B cell (primary cell): ENCODE measurements around the gene SLC35D2. TPM values are rescaled to one million over a fixed set of nuclear protein-coding genes. Genes with fewer than 3 reads are reported as not detected.

Experiments
- ATAC-seq: fragments of 200-7000 bp; cut with Tn5 transposase; one replicate; pipeline ENCODE4 v1.10.0; 2021; ENCODE audit warnings: low read depth, mild to moderate bottlenecking, moderate number of reproducible peaks, moderate library complexity
- CTCF ChIA-PET: fragments of 350-600 bp; sonication (Branson Sonifier 250); formaldehyde crosslinking; loops from one replicate; lab custom pipeline; 2021; ENCODE audit warnings: antibody characterized with exemption, inconsistent platforms; lab: Charles Lee
- POLR2A ChIA-PET: fragments of 350-600 bp; sonication (Branson Sonifier 250); formaldehyde crosslinking; loops from one replicate; lab custom pipeline; 2021; ENCODE audit warnings: antibody characterized with exemption; lab: Charles Lee
- DNase-seq: peaks from one replicate; pipeline ENCODE4 v3.0.0; 2013
- H2AFZ ChIP-seq: 2 replicates; pipeline ENCODE4 v1.6.1; 2012; ENCODE audit warnings: mild to moderate bottlenecking, low read depth, low read length; ENCODE audit not compliant: insufficient read depth, poor library complexity, severe bottlenecking
- H3K27ac ChIP-seq, 2 donors: 1 replicate in 1 of 2; 2 replicates in 1 of 2; pipeline ENCODE4 v1.5.1; 2012 to 2013; ENCODE audit warnings: low read length in 2 of 2, mild to moderate bottlenecking in 2 of 2, moderate library complexity in 1 of 2
- H3K27me3 ChIP-seq, 4 experiments: fragments of 200-600 bp in 1 of 4; sonication (generic) in 1 of 4; replicated peaks in 1 of 4; 1 replicate in 2 of 4; 2 replicates in 2 of 4; pipeline versions ENCODE4 v1.6.1 to v1.7.0; 2013 to 2016; ENCODE audit warnings: low read length in 3 of 4, mild to moderate bottlenecking in 2 of 4, mixed read lengths in 1 of 4, moderate library complexity in 1 of 4; ENCODE audit not compliant: insufficient read depth in 4 of 4, control insufficient read depth in 3 of 4; ENCODE audit errors: control extremely low read depth in 1 of 4
- H3K36me3 ChIP-seq, 2 experiments: replicated peaks in 1 of 2; 1 replicate in 1 of 2; 2 replicates in 1 of 2; pipeline versions ENCODE4 v1.6.1 to v1.7.1; 2013; ENCODE audit warnings: low read length in 1 of 2; ENCODE audit not compliant: insufficient read depth in 2 of 2, control insufficient read depth in 1 of 2; ENCODE audit errors: control extremely low read depth in 1 of 2, extremely low read depth in 1 of 2
- H3K4me1 ChIP-seq, 2 donors: fragments of 200-600 bp in 1 of 2; sonication (generic) in 1 of 2; 1 replicate in 1 of 2; 2 replicates in 1 of 2; pipeline versions ENCODE4 v1.5.1 to v1.6.1; 2013 to 2017; ENCODE audit warnings: low read length in 2 of 2; ENCODE audit not compliant: control insufficient read depth in 2 of 2, insufficient read depth in 2 of 2
- H3K4me2 ChIP-seq: replicated peaks from 2 replicates; pipeline ENCODE3; 2012; ENCODE audit warnings: mild to moderate bottlenecking, low read depth, low read length; ENCODE audit not compliant: poor library complexity, severe bottlenecking
- H3K4me3 ChIP-seq, 5 experiments: fragments of 200-600 bp in 1 of 5; sonication (generic) in 1 of 5; 1 replicate in 3 of 5; 2 replicates in 2 of 5; pipeline versions ENCODE4 v1.5.1 to v1.7.0; 2011 to 2016; ENCODE audit warnings: low read length in 4 of 5, mild to moderate bottlenecking in 4 of 5, low read depth in 2 of 5, control low read depth in 1 of 5, moderate library complexity in 1 of 5; ENCODE audit not compliant: insufficient read depth in 1 of 5; ENCODE audit errors: control extremely low read depth in 1 of 5, extremely low read depth in 1 of 5
- H3K79me2 ChIP-seq: fragments of 200-600 bp; sonication (generic); one replicate; pipeline ENCODE4 v1.6.0; 2016; ENCODE audit warnings: low read length; ENCODE audit not compliant: control insufficient read depth, insufficient read depth
- H3K9ac ChIP-seq: fragments of 200-600 bp; sonication (generic); 2 replicates; pipeline ENCODE4 v1.6.1; 2017; ENCODE audit warnings: mild to moderate bottlenecking, low read length, moderate library complexity
- H3K9me3 ChIP-seq, 3 donors: one replicate each; pipeline versions ENCODE4 v1.6.1 to v1.7.1; 2013; ENCODE audit warnings: low read length in 2 of 3; ENCODE audit not compliant: control insufficient read depth in 2 of 3, insufficient read depth in 1 of 3; ENCODE audit errors: control extremely low read depth in 1 of 3
- H4K20me1 ChIP-seq: 2 replicates; pipeline ENCODE4 v1.6.0; 2012; ENCODE audit warnings: mild to moderate bottlenecking, low read length; ENCODE audit not compliant: insufficient read depth, control insufficient read depth, poor library complexity, severe bottlenecking
- H3K27ac Mint-ChIP-seq: one replicate; pipeline ENCODE4 v1.8.0; 2021; ENCODE audit warnings: mixed read lengths
- H3K27me3 Mint-ChIP-seq: one replicate; pipeline ENCODE4 v1.8.0; 2021; ENCODE audit warnings: mixed read lengths
- H3K4me1 Mint-ChIP-seq: one replicate; pipeline ENCODE4 v1.8.0; 2021; ENCODE audit warnings: mixed read lengths
- H3K4me3 Mint-ChIP-seq: one replicate; pipeline ENCODE4 v1.8.0; 2021; ENCODE audit warnings: mixed read lengths
- H3K9me3 Mint-ChIP-seq: one replicate; pipeline ENCODE4 v1.8.0; 2022; ENCODE audit warnings: mixed read lengths; ENCODE audit not compliant: insufficient read depth
- EZH2 ChIP-seq: IDR thresholded peaks from 2 replicates; pipeline ENCODE4 v1.6.1; 2012; ENCODE audit warnings: borderline replicate concordance, low read depth, mild to moderate bottlenecking, moderate library complexity, low read length; ENCODE audit not compliant: insufficient read depth, poor library complexity, severe bottlenecking
- WGBS: methylation state at CpG from one replicate; pipeline ENCODE4 v1.1.5; 2013; ENCODE audit warnings: missing lambda C conversion rate; ENCODE audit not compliant: insufficient coverage; 5-methylcytosine and 5-hydroxymethylcytosine counted together
- intact Hi-C: fragments of 100-400 bp; cut with micrococcal nuclease; formaldehyde crosslinking; loops from one replicate; pipeline ENCODE4 v1.10.0; 2022
- polyA plus RNA-seq: library from polyadenylated mRNA; depleted of rRNA; stranded (reverse); fragments of >200 nt; gene quantifications from 2 replicates; pipeline ENCODE4 v1.2.3, GENCODE V29; 2012
- total RNA-seq, 2 donors: library from RNA; stranded (reverse); fragments of 120-200 nt in 1 of 2; gene quantifications; 1 replicate in 1 of 2; 2 replicates in 1 of 2; pipeline versions ENCODE4 v1.2.3 to v1.2.4, GENCODE V29; 2013 to 2022
- TF ChIP-seq, protein P1 (sequence below): fragments of 200-600 bp; IDR thresholded peaks from one replicate; pipeline ENCODE4 v1.8.0; 2022; ENCODE audit warnings: antibody characterized with exemption, mild to moderate bottlenecking

SLC35D2 gene
- total and polyA plus RNA-seq, 2 donors (not counting 1 experiment from before 2014, with no cell fraction given): 5.1 to 13.6 TPM

DNA sequence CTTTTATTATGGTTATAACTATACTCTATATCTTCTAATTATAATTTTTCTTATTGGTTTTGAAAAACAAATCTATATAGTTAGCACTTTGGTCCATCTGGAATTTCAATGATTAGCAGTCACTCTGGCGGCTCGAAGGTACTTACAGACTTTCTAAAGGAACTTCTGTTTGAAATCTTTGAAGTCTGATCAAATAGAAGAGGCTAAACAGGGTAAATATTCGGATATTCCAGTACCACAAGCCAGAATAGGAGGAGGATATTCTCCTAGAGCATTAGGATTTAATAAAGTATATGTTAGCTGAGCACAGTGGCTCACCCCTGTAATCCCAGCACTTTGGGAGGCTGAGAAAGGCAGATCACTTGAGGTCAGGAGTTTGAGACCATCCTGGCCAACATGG lies 42.8 kb downstream of the SLC35D2 start:
- H3K9ac ChIP-seq: no peak overlapping the region
- Mint-ChIP-seq H3K27ac (no peak overlapping the region), H3K4me3 (no peak overlapping the region), H3K27me3 (no peaks in the 10 kb centered on the region), H3K4me1 (no peaks in the 10 kb centered on the region), H3K9me3 (no peaks in the 10 kb centered on the region)
- WGBS: no CpG with 5 or more reads among the region's 3 CpGs
- H2AFZ ChIP-seq: no peak overlapping the region
- no peaks in the 10 kb centered on the region for H4K20me1 ChIP-seq
- TF ChIP-seq, protein P1, sequence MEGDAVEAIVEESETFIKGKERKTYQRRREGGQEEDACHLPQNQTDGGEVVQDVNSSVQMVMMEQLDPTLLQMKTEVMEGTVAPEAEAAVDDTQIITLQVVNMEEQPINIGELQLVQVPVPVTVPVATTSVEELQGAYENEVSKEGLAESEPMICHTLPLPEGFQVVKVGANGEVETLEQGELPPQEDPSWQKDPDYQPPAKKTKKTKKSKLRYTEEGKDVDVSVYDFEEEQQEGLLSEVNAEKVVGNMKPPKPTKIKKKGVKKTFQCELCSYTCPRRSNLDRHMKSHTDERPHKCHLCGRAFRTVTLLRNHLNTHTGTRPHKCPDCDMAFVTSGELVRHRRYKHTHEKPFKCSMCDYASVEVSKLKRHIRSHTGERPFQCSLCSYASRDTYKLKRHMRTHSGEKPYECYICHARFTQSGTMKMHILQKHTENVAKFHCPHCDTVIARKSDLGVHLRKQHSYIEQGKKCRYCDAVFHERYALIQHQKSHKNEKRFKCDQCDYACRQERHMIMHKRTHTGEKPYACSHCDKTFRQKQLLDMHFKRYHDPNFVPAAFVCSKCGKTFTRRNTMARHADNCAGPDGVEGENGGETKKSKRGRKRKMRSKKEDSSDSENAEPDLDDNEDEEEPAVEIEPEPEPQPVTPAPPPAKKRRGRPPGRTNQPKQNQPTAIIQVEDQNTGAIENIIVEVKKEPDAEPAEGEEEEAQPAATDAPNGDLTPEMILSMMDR: no peak
- TF ChIP-seq EZH2: no peak
- no peak overlapping the region for H3K27ac ChIP-seq
- H3K4me2 ChIP-seq: no peak overlapping the region
- H3K9me3 ChIP-seq: no peaks in the 10 kb centered on the region
- intact Hi-C loops: no loop called here
- no peaks in the 10 kb centered on the region for H3K79me2 ChIP-seq
- ChIA-PET POLR2A (no interaction called here), CTCF (no interaction called here)
- no peak for DNase-seq
- H3K4me1 ChIP-seq: no peaks in the 10 kb centered on the region
- no peak for ATAC-seq
- H3K36me3 ChIP-seq: no peaks in the 10 kb centered on the region
- no peak overlapping the region for H3K4me3 ChIP-seq
- H3K27me3 ChIP-seq: no peaks in the 10 kb centered on the region

DNA sequence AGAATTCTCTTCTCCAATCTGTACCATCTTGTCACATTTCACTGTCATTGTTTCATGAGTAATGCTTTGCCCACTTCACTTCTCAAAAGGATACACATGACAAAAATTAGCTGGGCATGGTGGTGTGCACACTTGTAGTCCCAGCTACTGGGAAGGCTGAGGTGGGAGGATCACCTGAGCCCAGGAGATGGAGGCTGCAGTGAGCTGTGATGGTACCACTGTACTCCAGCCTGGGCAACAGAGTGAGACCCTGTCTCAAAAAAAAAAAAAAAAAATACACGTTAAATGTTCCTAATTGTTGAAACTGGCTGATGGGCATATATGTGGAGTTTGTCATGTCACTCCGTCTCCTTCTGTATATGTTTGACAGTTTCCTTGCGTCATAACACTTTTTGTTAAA lies 45.2 kb downstream of the SLC35D2 start:
- no peaks in the 10 kb centered on the region for H3K9me3 Mint-ChIP-seq
- intact Hi-C loops: no loop called here
- H4K20me1 ChIP-seq: no peaks in the 10 kb centered on the region
- no peaks in the 10 kb centered on the region for H3K4me1 ChIP-seq
- no peak overlapping the region for H3K9ac ChIP-seq
- H3K4me3 Mint-ChIP-seq: no peak overlapping the region
- no peaks in the 10 kb centered on the region for H3K4me1 Mint-ChIP-seq
- H3K27ac ChIP-seq: no peak overlapping the region
- CTCF ChIA-PET: interaction anchor here (0.6 to 0.7 kb wide), 2 partner anchors 311 to 776 kb away, joined by 3 read pairs; no protein-coding TSS in a partner anchor
- ATAC-seq (no peak), DNase-seq (no peak)
- TF ChIP-seq, protein P1: no peak
- no peak for TF ChIP-seq EZH2
- WGBS: no CpG with 5 or more reads among the region's 3 CpGs
- POLR2A ChIA-PET: no interaction called here
- no peak overlapping the region for H3K27ac Mint-ChIP-seq
- no peaks in the 10 kb centered on the region for H3K36me3 ChIP-seq
- no peak overlapping the region for H2AFZ ChIP-seq
- H3K4me2 ChIP-seq: no peak overlapping the region
- H3K4me3 ChIP-seq: no peak overlapping the region
- H3K27me3 Mint-ChIP-seq: no peaks in the 10 kb centered on the region
- no peaks in the 10 kb centered on the region for H3K79me2 ChIP-seq
- no peaks in the 10 kb centered on the region for H3K9me3 ChIP-seq
- H3K27me3 ChIP-seq: no peaks in the 10 kb centered on the region
